Measurements from ENCODE around the gene GFOD1. TPM values are rescaled to one million over a fixed set of nuclear protein-coding genes. Genes with fewer than 3 reads are reported as not detected.
A peak's percentile ranks its signal among the peaks of the same experiment; 100 is the strongest.

Gene GFOD1
- polyA plus RNA-seq, 1 of the 3 experiments (the other 2 are of a cell fraction) = 1.6 TPM

DNA sequence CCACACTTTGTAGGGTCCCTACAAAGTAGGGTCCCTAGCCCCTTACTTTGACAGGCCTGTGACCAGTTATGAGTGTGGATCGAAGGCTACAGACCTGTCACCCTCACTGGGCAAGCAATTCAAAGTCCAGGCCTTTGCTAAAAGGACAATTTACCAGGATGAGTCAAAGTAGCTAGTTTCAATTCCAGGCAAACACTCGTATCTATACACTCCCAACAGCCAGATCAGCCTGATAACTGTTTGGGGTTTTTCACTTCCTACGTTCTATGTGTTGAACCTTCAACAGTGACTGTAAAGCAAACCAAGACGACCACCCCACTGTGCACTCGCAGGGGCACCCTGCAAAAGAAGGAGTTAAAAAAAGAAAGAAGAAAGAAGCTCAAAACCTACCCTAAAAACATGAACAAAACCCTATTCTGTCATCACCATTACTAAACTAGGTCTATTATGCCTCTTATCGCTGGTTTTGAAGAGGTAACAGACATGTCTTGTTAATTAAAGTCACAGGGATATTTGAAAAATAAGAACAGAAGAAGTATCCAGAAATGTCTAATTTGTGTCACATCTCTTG lies 3.2 kb downstream of the GFOD1 start:
- Histone ChIP-seq H4K20me1 (ENCODE audit: insufficient read depth) (no peaks in the 10 kb centered on the region), H3K9me2 (no peaks in the 10 kb centered on the region), H3K36me3 (replicated peaks in 1 of 2; ENCODE audit: control insufficient read depth in 1 of 2, insufficient read depth in 2 of 2, low read length in 1 of 2) (peaks cover 0 to 2% of the 10 kb centered on the region in 2 experiments), H3K9ac (no peak overlapping the region), H3K79me2 (ENCODE audit: insufficient read depth) (peaks cover 15% of the 10 kb centered on the region; the same call in 1 of the 2 replicates), H3K4me2 (no peak overlapping the region), H3K9me3 (no peaks in the 10 kb centered on the region), H3K4me1 (ENCODE audit: control insufficient read depth in 1 of 2, insufficient read depth in 2 of 2, low read depth in 1 of 2, low read length in 1 of 2) (peaks cover 3 to 14% of the 10 kb centered on the region in 2 experiments; a peak in 3 of 4 replicates), H3F3A (replicated peaks; ENCODE audit: insufficient read depth) (no peaks in the 10 kb centered on the region), H3K4me3 (ENCODE audit: low read depth in 2 of 2, low read length in 1 of 2) (no peak overlapping the region), H3K27ac (ENCODE audit: low read depth in 2 of 2, low read length in 1 of 2) (no peak overlapping the region), H2AFZ (ENCODE audit: low read depth) (no peak overlapping the region), H3K27me3 (ENCODE audit: insufficient read depth) (no peaks in the 10 kb centered on the region)
- CTCF ChIA-PET = interaction anchor here (1.3 to 1.4 kb wide), 2 partner anchors 31 to 152 kb away, joined by 3 to 5 read pairs; no protein-coding TSS in a partner anchor
- TF ChIP-seq USF2 (IDR thresholded peaks at IDR 0.05; ENCODE audit: borderline replicate concordance, low read depth, low read length) (no peak), EZH2phosphoT487 (IDR thresholded peaks at IDR 0.05; ENCODE audit: borderline replicate concordance, low read depth) (no peak), ELF1 (IDR thresholded peaks at IDR 0.05) (no peak), POLR2AphosphoS5 (IDR thresholded peaks at IDR 0.05; ENCODE audit: low read depth, low read length) (no peak), MEF2A (IDR thresholded peaks at IDR 0.05; ENCODE audit: borderline replicate concordance, low read depth) (no peak)
- TF ChIP-seq, protein P1, sequence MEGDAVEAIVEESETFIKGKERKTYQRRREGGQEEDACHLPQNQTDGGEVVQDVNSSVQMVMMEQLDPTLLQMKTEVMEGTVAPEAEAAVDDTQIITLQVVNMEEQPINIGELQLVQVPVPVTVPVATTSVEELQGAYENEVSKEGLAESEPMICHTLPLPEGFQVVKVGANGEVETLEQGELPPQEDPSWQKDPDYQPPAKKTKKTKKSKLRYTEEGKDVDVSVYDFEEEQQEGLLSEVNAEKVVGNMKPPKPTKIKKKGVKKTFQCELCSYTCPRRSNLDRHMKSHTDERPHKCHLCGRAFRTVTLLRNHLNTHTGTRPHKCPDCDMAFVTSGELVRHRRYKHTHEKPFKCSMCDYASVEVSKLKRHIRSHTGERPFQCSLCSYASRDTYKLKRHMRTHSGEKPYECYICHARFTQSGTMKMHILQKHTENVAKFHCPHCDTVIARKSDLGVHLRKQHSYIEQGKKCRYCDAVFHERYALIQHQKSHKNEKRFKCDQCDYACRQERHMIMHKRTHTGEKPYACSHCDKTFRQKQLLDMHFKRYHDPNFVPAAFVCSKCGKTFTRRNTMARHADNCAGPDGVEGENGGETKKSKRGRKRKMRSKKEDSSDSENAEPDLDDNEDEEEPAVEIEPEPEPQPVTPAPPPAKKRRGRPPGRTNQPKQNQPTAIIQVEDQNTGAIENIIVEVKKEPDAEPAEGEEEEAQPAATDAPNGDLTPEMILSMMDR (IDR thresholded peaks at IDR 0.05) = no peak
- no peak for DNase-seq
- 80% methylated on average over 6 of the region's 6 CpGs for WGBS (ENCODE audit: low lambda C conversion rate)
- POLR2A ChIA-PET = no interaction called here

- no peaks in the 10 kb centered on the region for H3F3A ChIP-seq (replicated peaks; ENCODE audit: insufficient read depth)
- no peaks in the 10 kb centered on the region for H3K9me2 ChIP-seq
- CTCF ChIA-PET = interaction anchor here (0.6 to 1.2 kb wide), 2 partner anchors 126 to 215 kb away, joined by 3 read pairs; no protein-coding TSS in a partner anchor
- 94% methylated on average over 5 of the region's 6 CpGs for WGBS (ENCODE audit: low lambda C conversion rate)
- H4K20me1 ChIP-seq (ENCODE audit: insufficient read depth) = no peaks in the 10 kb centered on the region
- H3K4me3 ChIP-seq (ENCODE audit: low read depth in 2 of 2, low read length in 1 of 2) = no peak overlapping the region
- H2AFZ ChIP-seq (ENCODE audit: low read depth) = no peak overlapping the region
- H3K27ac ChIP-seq (ENCODE audit: low read depth in 2 of 2, low read length in 1 of 2) = no peak overlapping the region
- DNase-seq = no peak
- 0 out of 2 replicates have a peak overlapping the region, but pooled peaks have one; percentile 37 for H3K4me2 ChIP-seq
- no peak overlapping the region for H3K9ac ChIP-seq
- H3K36me3 ChIP-seq (replicated peaks in 1 of 2; ENCODE audit: control insufficient read depth in 1 of 2, insufficient read depth in 2 of 2, low read length in 1 of 2) = peaks cover 0 to 2% of the 10 kb centered on the region in 2 experiments
- POLR2A ChIA-PET = no interaction called here
- peaks cover 3 to 9% of the 10 kb centered on the region in 2 experiments; a peak in 3 of 4 replicates for H3K4me1 ChIP-seq (ENCODE audit: control insufficient read depth in 1 of 2, insufficient read depth in 2 of 2, low read depth in 1 of 2, low read length in 1 of 2)
- TF ChIP-seq RCOR1 (IDR thresholded peaks at IDR 0.05; ENCODE audit: low read length) (no peak), FOXM1 (IDR thresholded peaks at IDR 0.05; ENCODE audit: low read depth) (no peak), RFX5 (IDR thresholded peaks at IDR 0.05; ENCODE audit: low read length) (no peak), YY1 (IDR thresholded peaks at IDR 0.05; ENCODE audit: low read depth) (no peak), MXI1 (IDR thresholded peaks at IDR 0.05; ENCODE audit: low read depth, low read length) (no peak), RXRA (IDR thresholded peaks at IDR 0.05; ENCODE audit: borderline replicate concordance, low read depth) (no peak), EP300 (IDR thresholded peaks at IDR 0.05; ENCODE audit: borderline replicate concordance in 1 of 2, low read depth in 1 of 2, low read length in 1 of 2) (no peak), NRF1 (IDR thresholded peaks at IDR 0.05; ENCODE audit: low read depth, low read length) (no peak), ZBTB33 (IDR thresholded peaks at IDR 0.05; ENCODE audit: borderline replicate concordance, low read depth) (no peak), GABPA (IDR thresholded peaks at IDR 0.05; ENCODE audit: low read depth) (no peak), FOXJ3 (CRISPR knock-in tag; IDR thresholded peaks at IDR 0.05) (no peak)
- TF ChIP-seq, protein P2, sequence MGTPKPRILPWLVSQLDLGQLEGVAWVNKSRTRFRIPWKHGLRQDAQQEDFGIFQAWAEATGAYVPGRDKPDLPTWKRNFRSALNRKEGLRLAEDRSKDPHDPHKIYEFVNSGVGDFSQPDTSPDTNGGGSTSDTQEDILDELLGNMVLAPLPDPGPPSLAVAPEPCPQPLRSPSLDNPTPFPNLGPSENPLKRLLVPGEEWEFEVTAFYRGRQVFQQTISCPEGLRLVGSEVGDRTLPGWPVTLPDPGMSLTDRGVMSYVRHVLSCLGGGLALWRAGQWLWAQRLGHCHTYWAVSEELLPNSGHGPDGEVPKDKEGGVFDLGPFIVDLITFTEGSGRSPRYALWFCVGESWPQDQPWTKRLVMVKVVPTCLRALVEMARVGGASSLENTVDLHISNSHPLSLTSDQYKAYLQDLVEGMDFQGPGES (IDR thresholded peaks at IDR 0.05; ENCODE audit: low read depth, low read length) = no peak
- peaks cover 15% of the 10 kb centered on the region; the same call in 1 of the 2 replicates for H3K79me2 ChIP-seq (ENCODE audit: insufficient read depth)
- H3K27me3 ChIP-seq (ENCODE audit: insufficient read depth) = no peaks in the 10 kb centered on the region
- no peaks in the 10 kb centered on the region for H3K9me3 ChIP-seq
Observed at GRCh38 chr6:13480631-13481501, 6.5 kb downstream of the GFOD1 start.
